K562 (cell line): Measurements from ENCODE around the gene GMDS. TPM values are rescaled to one million over a fixed set of nuclear protein-coding genes. Genes with fewer than 3 reads are reported as not detected.

Experiments used
- ATAC-seq: fragments of 200-7000 bp; cut with Tn5 transposase; 3 replicates; pipeline ENCODE4 v1.9.1; 2020; ENCODE audit warnings: moderate library complexity
- BruUV-seq: library from RNA; stranded (reverse); fragments of 400-500 nt; replicated peaks from 2 replicates; lab custom pipeline; 2021; lab: Mats Ljungman, UMichigan
- CTCF ChIA-PET: fragments of 300-600 bp; formaldehyde crosslinking; extraction: SDS; loops from one replicate; lab custom pipeline; 2021; ENCODE audit warnings: low intra/inter-chr PET ratio; lab: Yijun Ruan, JAX
- POLR2A ChIA-PET: fragments of 300-600, 350-650 bp; sonication (Branson Sonifier 250); formaldehyde crosslinking; extraction: SDS; loops from one replicate; lab custom pipeline; 2021; ENCODE audit warnings: antibody characterized with exemption, inconsistent platforms; lab: Yijun Ruan, JAX
- DNase-seq, 4 experiments: peaks; one replicate each; pipeline versions ENCODE4 v3.0.0 to v3.0.0-alpha.2; 2011 to 2018; ENCODE audit warnings: low spot score in 3 of 4, mixed read lengths in 3 of 4; ENCODE audit errors: extremely low read depth in 1 of 4
- FAIRE-seq: peaks from 2 replicates; lab custom pipeline; 2011; peaks lifted over from hg19 to GRCh38; lab: Jason Lieb, UNC
- H2AFZ ChIP-seq: 2 replicates; pipeline ENCODE4 v1.6.0; 2011; ENCODE audit warnings: low read depth, low read length, control low read depth, inconsistent platforms
- H3K27ac ChIP-seq: fragments of 200-600 bp; 3 replicates; pipeline ENCODE4 v1.8.0; 2011; ENCODE audit warnings: low read depth, mild to moderate bottlenecking, control low read depth, inconsistent platforms, low read length, moderate library complexity, mixed read lengths; ENCODE audit errors: extremely low read depth
- H3K27me3 ChIP-seq, 2 experiments: fragments of 300-600 bp in 1 of 2; 2 replicates in 1 of 2; 3 replicates in 1 of 2; pipeline versions ENCODE4 v1.6.0 to v1.8.0; 2011; ENCODE audit warnings: inconsistent platforms in 2 of 2, low read length in 2 of 2, mild to moderate bottlenecking in 1 of 2, mixed read lengths in 1 of 2, moderate library complexity in 1 of 2; ENCODE audit not compliant: control insufficient read depth in 2 of 2, insufficient read depth in 2 of 2
- H3K36me3 ChIP-seq: fragments of 300-600 bp; 3 replicates; pipeline ENCODE4 v1.8.0; 2011; ENCODE audit warnings: mild to moderate bottlenecking, low read length, inconsistent platforms; ENCODE audit not compliant: control insufficient read depth, insufficient read depth
- H3K4me1 ChIP-seq, 2 experiments: fragments of 200-600 bp in 1 of 2; replicated peaks in 1 of 2; 2 replicates in 1 of 2; 3 replicates in 1 of 2; pipeline versions ENCODE4 v1.5.1 to v1.8.0; 2011; ENCODE audit warnings: inconsistent platforms in 2 of 2, low read length in 2 of 2, mild to moderate bottlenecking in 1 of 2, mixed read lengths in 1 of 2, moderate library complexity in 1 of 2; ENCODE audit not compliant: control insufficient read depth in 2 of 2, insufficient read depth in 2 of 2
- H3K4me2 ChIP-seq: 2 replicates; pipeline ENCODE4 v1.6.1; 2011; ENCODE audit warnings: low read length, control low read depth, inconsistent platforms, mixed read lengths; ENCODE audit not compliant: insufficient read depth
- H3K4me3 ChIP-seq: fragments of 200-600 bp; sonication (generic), shearing (Covaris generic); 2 replicates; pipeline ENCODE4 v1.5.1; 2016; ENCODE audit warnings: control low read depth, inconsistent platforms
- H3K79me2 ChIP-seq: fragments of 200-600 bp; 3 replicates; pipeline ENCODE4 v1.8.0; 2011; ENCODE audit warnings: low read length, inconsistent platforms; ENCODE audit not compliant: control insufficient read depth, insufficient read depth
- H3K9ac ChIP-seq, 2 experiments: 2 replicates each; pipeline versions ENCODE4 v1.6.0 to v1.6.1; 2011; ENCODE audit warnings: low read depth in 2 of 2, low read length in 2 of 2, control low read depth in 1 of 2, inconsistent platforms in 1 of 2, mild to moderate bottlenecking in 1 of 2, mixed read lengths in 1 of 2; ENCODE audit not compliant: insufficient read depth in 1 of 2
- H3K9me1 ChIP-seq: one replicate; pipeline ENCODE4 v1.6.0; 2011; ENCODE audit warnings: inconsistent platforms, mild to moderate bottlenecking, low read length, moderate library complexity; ENCODE audit not compliant: control insufficient read depth, insufficient read depth
- H3K9me3 ChIP-seq: replicated peaks from 2 replicates; pipeline ENCODE4 v1.5.1; 2011; ENCODE audit warnings: low read depth, low read length, inconsistent platforms; ENCODE audit not compliant: control insufficient read depth, insufficient read depth
- H4K20me1 ChIP-seq: replicated peaks from 2 replicates; pipeline ENCODE4 v1.6.1; 2011; ENCODE audit warnings: low read length, inconsistent platforms, mixed read lengths; ENCODE audit not compliant: control insufficient read depth, insufficient read depth
- NCOA6 ChIP-seq: fragments of 450-650 bp; IDR thresholded peaks from 2 replicates; pipeline ENCODE4 v1.6.1; 2017; ENCODE audit warnings: mild to moderate bottlenecking
- ZNF253 ChIP-seq: fragments of 250-450 bp; sonication (Bioruptor Pico); conservative IDR thresholded peaks from 2 replicates; pipeline ENCODE4 v1.6.1; 2021; ENCODE audit warnings: mild to moderate bottlenecking
- WGBS: fragments of 100-300 bp; shearing (Covaris generic); methylation state at CpG from one replicate; pipeline ENCODE4 v1.1.6; 2016; ENCODE audit warnings: low coverage, mixed read lengths; ENCODE audit not compliant: insufficient coverage; ENCODE audit errors: missing lambda C conversion rate; 5-methylcytosine and 5-hydroxymethylcytosine counted together
- in situ Hi-C: fragments of 300-500 bp; cut with MboI; formaldehyde crosslinking; loops from 4 replicates; pipeline ENCODE4 v1.15.0; 2018; ENCODE audit warnings: inconsistent platforms, mixed read lengths
- intact Hi-C: fragments of 100-400 bp; cut with micrococcal nuclease; formaldehyde crosslinking; loops from 2 replicates; pipeline ENCODE4 v1.14.2; 2022
- polyA plus RNA-seq, 8 experiments: library from polyadenylated mRNA; depleted of rRNA in 4 of 8; stranded (reverse) in 5 of 8; unstranded in 3 of 8; fragments of >200 nt; fragmentation: Nextera tagmentation in 2 of 8; fragmentation: Illumina TruSeq in 1 of 8; extraction: Ambion mirVana in 2 of 8; extraction: Trizol in 1 of 8; gene quantifications; 2 replicates each; pipeline versions ENCODE4 v1.2.1 to v1.2.3, GENCODE V29; 2011 to 2014; ENCODE audit warnings: inconsistent platforms in 1 of 8, missing spikeins in 1 of 8
- total RNA-seq, 7 experiments: library from RNA; depleted of rRNA in 6 of 7; stranded (reverse); fragments of >200 nt in 6 of 7; fragmentation: Illumina TruSeq in 2 of 7; extraction: Trizol in 2 of 7; gene quantifications; 2 replicates each; pipeline versions ENCODE4 v1.2.1 to v1.2.3, GENCODE V29; 2011 to 2021; ENCODE audit warnings: low replicate concordance in 1 of 7
- TF ChIP-seq, protein P1 (sequence below): sonication (generic); formaldehyde crosslinking; IDR thresholded peaks from 2 replicates; pipeline ENCODE4 v1.8.1; 2023; ENCODE audit warnings: missing genetic modification reagents, mild to moderate bottlenecking, borderline replicate concordance
- TF ChIP-seq, protein P2 (sequence below), 2 experiments: fragments of 450-650 bp; IDR thresholded peaks; 2 replicates each; pipeline ENCODE4 v1.6.1; 2016; ENCODE audit warnings: mild to moderate bottlenecking in 2 of 2, borderline replicate concordance in 1 of 2, low read depth in 1 of 2, moderate library complexity in 1 of 2
- TF ChIP-seq, protein P3 (sequence below): fragments of 450-650 bp; formaldehyde crosslinking; IDR thresholded peaks from 2 replicates; pipeline ENCODE4 v1.4.0; 2020; ENCODE audit warnings: mild to moderate bottlenecking, moderate library complexity

Gene GMDS
- total and polyA plus RNA-seq, 9 of the 15 experiments (the other 6 are each of a cell fraction or from before 2014, with no cell fraction given), result 0.48 to 31.8 (median 13.4) TPM

- H3K36me3 ChIP-seq, result no peaks in the 10 kb centered on the region
- no peak overlapping the region for H3K9ac ChIP-seq
- CTCF ChIA-PET, result no interaction called here
- WGBS, result 8% methylated on average over 38 of the region's 71 CpGs
- no peak overlapping the region for H2AFZ ChIP-seq
- no peaks in the 10 kb centered on the region for H4K20me1 ChIP-seq
- no peak overlapping the region for H3K4me2 ChIP-seq
- H3K9me1 ChIP-seq, result no peaks in the 10 kb centered on the region
- H3K9me3 ChIP-seq, result no peaks in the 10 kb centered on the region
- no peaks in the 10 kb centered on the region for H3K79me2 ChIP-seq
- H3K27me3 ChIP-seq, result peaks cover 34 to 47% of the 10 kb centered on the region in 2 experiments; a peak in 4 of 5 replicates
- POLR2A ChIA-PET, result interaction anchor here (0.6 kb wide), 1 partner anchor 40 kb away, joined by 4 read pairs; no protein-coding TSS in a partner anchor
- no TSS peak for BruUV-seq
- intact Hi-C loops (no loop called here), in situ Hi-C loops (no loop called here)
- H3K4me1 ChIP-seq, result peaks cover 0 to 26% of the 10 kb centered on the region in 2 experiments; a peak in 2 of 5 replicates
- ATAC-seq (no peak), DNase-seq (no peak), FAIRE-seq (peak; percentile 37)
- no peak overlapping the region for H3K4me3 ChIP-seq
- H3K27ac ChIP-seq, result no peak overlapping the region
- TF ChIP-seq, protein P1, sequence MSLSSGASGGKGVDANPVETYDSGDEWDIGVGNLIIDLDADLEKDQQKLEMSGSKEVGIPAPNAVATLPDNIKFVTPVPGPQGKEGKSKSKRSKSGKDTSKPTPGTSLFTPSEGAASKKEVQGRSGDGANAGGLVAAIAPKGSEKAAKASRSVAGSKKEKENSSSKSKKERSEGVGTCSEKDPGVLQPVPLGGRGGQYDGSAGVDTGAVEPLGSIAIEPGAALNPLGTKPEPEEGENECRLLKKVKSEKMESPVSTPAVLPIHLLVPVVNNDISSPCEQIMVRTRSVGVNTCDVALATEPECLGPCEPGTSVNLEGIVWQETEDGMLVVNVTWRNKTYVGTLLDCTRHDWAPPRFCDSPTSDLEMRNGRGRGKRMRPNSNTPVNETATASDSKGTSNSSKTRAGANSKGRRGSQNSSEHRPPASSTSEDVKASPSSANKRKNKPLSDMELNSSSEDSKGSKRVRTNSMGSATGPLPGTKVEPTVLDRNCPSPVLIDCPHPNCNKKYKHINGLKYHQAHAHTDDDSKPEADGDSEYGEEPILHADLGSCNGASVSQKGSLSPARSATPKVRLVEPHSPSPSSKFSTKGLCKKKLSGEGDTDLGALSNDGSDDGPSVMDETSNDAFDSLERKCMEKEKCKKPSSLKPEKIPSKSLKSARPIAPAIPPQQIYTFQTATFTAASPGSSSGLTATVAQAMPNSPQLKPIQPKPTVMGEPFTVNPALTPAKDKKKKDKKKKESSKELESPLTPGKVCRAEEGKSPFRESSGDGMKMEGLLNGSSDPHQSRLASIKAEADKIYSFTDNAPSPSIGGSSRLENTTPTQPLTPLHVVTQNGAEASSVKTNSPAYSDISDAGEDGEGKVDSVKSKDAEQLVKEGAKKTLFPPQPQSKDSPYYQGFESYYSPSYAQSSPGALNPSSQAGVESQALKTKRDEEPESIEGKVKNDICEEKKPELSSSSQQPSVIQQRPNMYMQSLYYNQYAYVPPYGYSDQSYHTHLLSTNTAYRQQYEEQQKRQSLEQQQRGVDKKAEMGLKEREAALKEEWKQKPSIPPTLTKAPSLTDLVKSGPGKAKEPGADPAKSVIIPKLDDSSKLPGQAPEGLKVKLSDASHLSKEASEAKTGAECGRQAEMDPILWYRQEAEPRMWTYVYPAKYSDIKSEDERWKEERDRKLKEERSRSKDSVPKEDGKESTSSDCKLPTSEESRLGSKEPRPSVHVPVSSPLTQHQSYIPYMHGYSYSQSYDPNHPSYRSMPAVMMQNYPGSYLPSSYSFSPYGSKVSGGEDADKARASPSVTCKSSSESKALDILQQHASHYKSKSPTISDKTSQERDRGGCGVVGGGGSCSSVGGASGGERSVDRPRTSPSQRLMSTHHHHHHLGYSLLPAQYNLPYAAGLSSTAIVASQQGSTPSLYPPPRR, result no peak
- TF ChIP-seq, protein P2, sequence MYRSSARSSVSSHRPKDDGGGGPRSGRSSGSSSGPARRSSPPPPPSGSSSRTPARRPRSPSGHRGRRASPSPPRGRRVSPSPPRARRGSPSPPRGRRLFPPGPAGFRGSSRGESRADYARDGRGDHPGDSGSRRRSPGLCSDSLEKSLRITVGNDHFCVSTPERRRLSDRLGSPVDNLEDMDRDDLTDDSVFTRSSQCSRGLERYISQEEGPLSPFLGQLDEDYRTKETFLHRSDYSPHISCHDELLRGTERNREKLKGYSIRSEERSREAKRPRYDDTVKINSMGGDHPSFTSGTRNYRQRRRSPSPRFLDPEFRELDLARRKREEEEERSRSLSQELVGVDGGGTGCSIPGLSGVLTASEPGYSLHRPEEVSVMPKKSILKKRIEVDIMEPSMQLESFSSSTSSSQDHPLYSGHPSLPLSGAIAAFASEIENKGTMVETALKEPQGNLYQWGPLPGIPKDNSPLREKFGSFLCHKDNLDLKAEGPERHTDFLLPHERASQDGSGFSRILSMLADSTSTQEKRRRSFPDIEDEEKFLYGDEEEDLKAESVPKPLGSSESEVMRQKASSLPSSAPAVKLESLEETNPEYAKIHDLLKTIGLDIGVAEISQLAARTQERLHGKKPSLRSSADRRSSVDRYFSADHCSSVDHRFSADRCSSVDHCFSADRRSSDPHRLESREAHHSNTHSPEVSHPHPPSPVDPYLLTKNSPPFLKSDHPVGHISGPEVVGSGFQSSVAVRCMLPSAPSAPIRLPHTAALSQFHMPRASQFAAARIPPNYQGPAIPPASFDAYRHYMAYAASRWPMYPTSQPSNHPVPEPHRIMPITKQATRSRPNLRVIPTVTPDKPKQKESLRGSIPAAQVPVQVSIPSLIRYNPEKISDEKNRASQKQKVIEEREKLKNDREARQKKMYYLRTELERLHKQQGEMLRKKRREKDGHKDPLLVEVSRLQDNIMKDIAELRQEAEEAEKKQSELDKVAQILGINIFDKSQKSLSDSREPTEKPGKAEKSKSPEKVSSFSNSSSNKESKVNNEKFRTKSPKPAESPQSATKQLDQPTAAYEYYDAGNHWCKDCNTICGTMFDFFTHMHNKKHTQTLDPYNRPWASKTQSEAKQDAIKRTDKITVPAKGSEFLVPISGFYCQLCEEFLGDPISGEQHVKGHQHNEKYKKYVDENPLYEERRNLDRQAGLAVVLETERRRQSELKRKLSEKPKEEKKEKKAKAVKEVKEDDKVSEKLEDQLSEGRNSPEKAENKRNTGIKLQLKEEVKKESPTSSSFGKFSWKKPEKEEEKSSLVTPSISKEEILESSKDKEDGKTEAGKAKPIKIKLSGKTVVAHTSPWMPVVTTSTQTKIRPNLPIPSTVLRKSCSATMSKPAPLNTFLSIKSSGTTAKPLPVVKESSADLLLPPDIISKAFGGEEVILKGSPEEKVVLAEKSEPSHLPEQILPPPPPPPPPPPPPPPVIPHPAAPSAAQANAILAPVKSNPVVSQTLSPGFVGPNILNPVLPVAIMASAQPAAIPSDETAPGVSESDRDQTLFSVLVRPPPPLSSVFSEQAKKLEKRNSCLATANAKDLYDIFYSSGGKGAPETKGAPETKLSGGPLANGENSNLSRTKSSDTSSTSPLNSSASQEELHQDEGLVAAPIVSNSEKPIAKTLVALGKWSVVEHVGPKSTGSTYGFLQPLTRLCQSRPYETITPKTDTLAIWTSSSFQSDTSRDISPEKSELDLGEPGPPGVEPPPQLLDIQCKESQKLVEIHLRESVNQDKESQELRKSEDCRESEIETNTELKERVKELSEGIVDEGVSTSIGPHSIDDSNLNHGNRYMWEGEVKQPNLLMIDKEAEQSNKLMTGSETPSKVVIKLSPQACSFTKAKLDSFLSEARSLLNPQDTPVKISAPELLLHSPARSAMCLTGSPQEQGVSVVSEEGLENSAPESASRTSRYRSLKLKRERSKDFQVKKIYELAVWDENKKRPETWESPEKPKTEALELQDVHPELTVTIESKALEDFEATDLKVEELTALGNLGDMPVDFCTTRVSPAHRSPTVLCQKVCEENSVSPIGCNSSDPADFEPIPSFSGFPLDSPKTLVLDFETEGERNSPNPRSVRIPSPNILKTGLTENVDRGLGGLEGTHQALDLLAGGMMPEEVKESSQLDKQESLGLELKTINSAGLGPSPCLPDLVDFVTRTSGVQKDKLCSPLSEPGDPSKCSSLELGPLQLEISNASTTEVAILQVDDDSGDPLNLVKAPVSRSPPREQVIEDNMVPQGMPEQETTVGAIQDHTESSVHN (IDR thresholded peaks at IDR 0.05; ENCODE audit: borderline replicate concordance in 1 of 2, low read depth in 1 of 2), result no peak
- no peak for TF ChIP-seq ZNF253
- no peak for TF ChIP-seq NCOA6
- TF ChIP-seq, protein P3, sequence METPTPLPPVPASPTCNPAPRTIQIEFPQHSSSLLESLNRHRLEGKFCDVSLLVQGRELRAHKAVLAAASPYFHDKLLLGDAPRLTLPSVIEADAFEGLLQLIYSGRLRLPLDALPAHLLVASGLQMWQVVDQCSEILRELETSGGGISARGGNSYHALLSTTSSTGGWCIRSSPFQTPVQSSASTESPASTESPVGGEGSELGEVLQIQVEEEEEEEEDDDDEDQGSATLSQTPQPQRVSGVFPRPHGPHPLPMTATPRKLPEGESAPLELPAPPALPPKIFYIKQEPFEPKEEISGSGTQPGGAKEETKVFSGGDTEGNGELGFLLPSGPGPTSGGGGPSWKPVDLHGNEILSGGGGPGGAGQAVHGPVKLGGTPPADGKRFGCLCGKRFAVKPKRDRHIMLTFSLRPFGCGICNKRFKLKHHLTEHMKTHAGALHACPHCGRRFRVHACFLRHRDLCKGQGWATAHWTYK (CRISPR knock-in tag), result no peak
Observed at GRCh38 chr6:1611572-1612298, 633.7 kb downstream of the GMDS start.
